ENCODE results near the gene NDRG4.

NDRG4 gene

DNA sequence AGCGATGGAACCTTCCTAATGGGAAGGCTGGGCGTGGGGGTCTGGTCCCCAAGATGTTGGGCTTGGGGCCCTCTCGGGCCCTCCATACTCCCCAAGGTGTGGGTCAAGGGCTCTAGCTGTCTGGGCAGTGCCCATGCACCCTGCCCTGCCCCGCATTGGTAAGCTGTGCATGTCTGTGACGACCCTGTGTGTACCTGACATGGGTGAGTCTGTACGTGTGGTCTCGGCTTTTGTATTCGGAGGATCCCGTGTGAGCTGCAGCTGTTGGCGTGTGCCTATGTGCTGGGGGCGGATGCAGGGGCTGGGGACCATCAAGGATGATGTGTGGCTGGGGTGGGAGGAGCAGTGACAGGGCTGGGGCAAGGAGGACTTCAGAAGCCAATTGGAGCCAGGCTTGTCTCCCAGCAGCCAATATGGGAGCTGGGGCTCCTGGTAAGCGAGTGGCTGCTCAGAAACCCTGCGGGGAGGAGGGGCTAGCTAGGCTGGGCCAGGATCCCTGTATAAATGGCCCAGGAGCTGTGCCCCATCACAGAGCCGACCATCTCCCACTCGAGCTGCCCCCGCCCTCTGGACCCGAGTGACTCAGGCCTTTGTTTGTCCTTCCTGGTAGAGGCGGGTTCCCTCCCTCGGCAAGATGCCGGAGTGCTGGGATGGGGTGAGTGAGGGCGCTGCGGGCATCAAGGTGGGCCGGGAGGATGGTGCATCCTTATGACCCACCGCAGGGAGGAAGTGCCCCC is at the start of gene NDRG4:
Gene NDRG4, plus strand, starts transcription at position 529 of the 737 bp plus-strand sequence. Its CDS starts 106 bp downstream, at position 635.
- Mint-ChIP-seq H3K4me3 (peak within 1 kb of the TSS; percentile 62), H3K9me3 (ENCODE audit: low read depth) (no peaks in the 10 kb centered on the region), H3K4me1 (ENCODE audit: low read depth) (peaks cover 11% of the 10 kb centered on the region), H3K27me3 (peaks cover 2% of the 10 kb centered on the region), H3K36me3 (no peaks in the 10 kb centered on the region), H3K27ac (no peak within 1 kb of the TSS)

- no peaks in the 10 kb centered on the region for H3K36me3 Mint-ChIP-seq
- H3K4me3 Mint-ChIP-seq, result no peak overlapping the region
- no peak overlapping the region for H3K27ac Mint-ChIP-seq
- no peaks in the 10 kb centered on the region for H3K4me1 Mint-ChIP-seq (ENCODE audit: low read depth)
- H3K27me3 Mint-ChIP-seq, result peaks cover 8% of the 10 kb centered on the region
- no peaks in the 10 kb centered on the region for H3K9me3 Mint-ChIP-seq (ENCODE audit: low read depth)
Measured at GRCh38 chr16:58450590-58450989, 49.4 kb upstream of the NDRG4 start.

- Mint-ChIP-seq H3K27me3 (peaks cover 8% of the 10 kb centered on the region), H3K9me3 (ENCODE audit: low read depth) (no peaks in the 10 kb centered on the region), H3K36me3 (no peaks in the 10 kb centered on the region), H3K4me1 (ENCODE audit: low read depth) (no peaks in the 10 kb centered on the region), H3K27ac (no peak overlapping the region), H3K4me3 (no peak overlapping the region)
Measured at GRCh38 chr16:58451265-58451689, 48.7 kb upstream of the NDRG4 start.

DNA sequence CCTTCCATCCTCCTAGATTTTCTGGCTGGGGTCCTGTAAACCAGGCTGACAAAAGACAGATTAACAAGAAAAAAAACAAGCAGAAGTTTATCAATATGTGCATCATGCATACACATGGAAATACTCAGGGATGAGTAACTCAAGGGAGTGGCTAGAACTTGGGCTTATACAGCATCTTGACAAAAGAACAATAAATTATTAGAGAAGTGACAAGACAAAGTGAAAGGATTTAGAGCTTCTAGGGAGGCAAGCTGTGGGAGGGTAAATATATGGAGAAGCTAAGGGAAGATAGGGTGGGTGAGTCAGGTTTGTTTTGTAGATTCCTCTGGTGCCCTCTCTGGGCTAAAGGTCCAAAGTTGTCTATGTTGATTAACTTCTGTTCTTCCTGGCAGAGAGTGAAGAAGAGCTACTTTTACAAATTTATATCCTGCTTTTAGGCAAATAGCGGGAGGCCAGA is 48.0 kb upstream of the NDRG4 start:
- H3K27me3 Mint-ChIP-seq, result peaks cover 8% of the 10 kb centered on the region
- H3K4me3 Mint-ChIP-seq, result no peak overlapping the region
- H3K27ac Mint-ChIP-seq, result no peak overlapping the region
- no peaks in the 10 kb centered on the region for H3K4me1 Mint-ChIP-seq (ENCODE audit: low read depth)
- H3K36me3 Mint-ChIP-seq, result no peaks in the 10 kb centered on the region
- no peaks in the 10 kb centered on the region for H3K9me3 Mint-ChIP-seq (ENCODE audit: low read depth)

GRCh38 chr16:58452640-58453039 is 47.3 kb upstream of the NDRG4 start:
- Mint-ChIP-seq H3K9me3 (ENCODE audit: low read depth) (no peaks in the 10 kb centered on the region), H3K27me3 (peaks cover 7% of the 10 kb centered on the region), H3K36me3 (no peaks in the 10 kb centered on the region), H3K4me3 (no peak overlapping the region), H3K27ac (no peak overlapping the region), H3K4me1 (ENCODE audit: low read depth) (no peaks in the 10 kb centered on the region)

GRCh38 chr16:58454178-58454577 is 45.8 kb upstream of the NDRG4 start:
- H3K9me3 Mint-ChIP-seq (ENCODE audit: low read depth), result no peaks in the 10 kb centered on the region
- H3K4me1 Mint-ChIP-seq (ENCODE audit: low read depth), result peaks cover 3% of the 10 kb centered on the region
- no peak overlapping the region for H3K27ac Mint-ChIP-seq
- peaks cover 8% of the 10 kb centered on the region for H3K27me3 Mint-ChIP-seq
- H3K4me3 Mint-ChIP-seq, result no peak overlapping the region
- H3K36me3 Mint-ChIP-seq, result no peaks in the 10 kb centered on the region

DNA sequence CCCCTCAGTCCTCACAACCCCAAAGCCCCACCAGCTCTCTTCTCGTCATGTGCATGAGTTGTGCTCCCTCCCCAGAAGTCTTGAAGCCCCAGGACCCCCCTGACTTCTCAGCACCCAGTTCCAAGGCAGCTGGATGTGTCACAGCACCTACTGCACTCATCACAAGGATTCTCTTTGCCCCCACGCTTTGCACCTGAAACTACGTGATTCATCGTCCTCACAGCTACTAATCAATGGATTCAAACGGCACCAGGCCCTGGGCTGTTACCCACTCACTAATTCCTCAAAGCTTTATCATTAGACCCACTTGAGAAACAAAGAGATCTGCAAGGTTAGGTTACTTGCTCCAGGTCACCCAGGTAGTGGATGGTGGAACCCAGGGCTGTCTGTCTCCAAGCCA is 45.1 kb upstream of the NDRG4 start:
- Mint-ChIP-seq H3K27me3 (peaks cover 8% of the 10 kb centered on the region), H3K4me3 (no peak overlapping the region), H3K36me3 (no peaks in the 10 kb centered on the region), H3K9me3 (ENCODE audit: low read depth) (no peaks in the 10 kb centered on the region), H3K4me1 (ENCODE audit: low read depth) (peaks cover 9% of the 10 kb centered on the region), H3K27ac (no peak overlapping the region)

- Mint-ChIP-seq H3K4me3 (no peak overlapping the region), H3K36me3 (no peaks in the 10 kb centered on the region), H3K9me3 (ENCODE audit: low read depth) (no peaks in the 10 kb centered on the region), H3K27ac (no peak overlapping the region), H3K27me3 (peaks cover 8% of the 10 kb centered on the region), H3K4me1 (ENCODE audit: low read depth) (peaks cover 9% of the 10 kb centered on the region)
Measured at GRCh38 chr16:58455750-58456149, 44.2 kb upstream of the NDRG4 start.

- Mint-ChIP-seq H3K4me3 (no peak overlapping the region), H3K27me3 (peaks cover 7% of the 10 kb centered on the region), H3K27ac (no peak overlapping the region), H3K9me3 (ENCODE audit: low read depth) (no peaks in the 10 kb centered on the region), H3K36me3 (no peaks in the 10 kb centered on the region), H3K4me1 (ENCODE audit: low read depth) (peaks cover 9% of the 10 kb centered on the region)
Measured at GRCh38 chr16:58456193-58456592, 43.8 kb upstream of the NDRG4 start.

DNA sequence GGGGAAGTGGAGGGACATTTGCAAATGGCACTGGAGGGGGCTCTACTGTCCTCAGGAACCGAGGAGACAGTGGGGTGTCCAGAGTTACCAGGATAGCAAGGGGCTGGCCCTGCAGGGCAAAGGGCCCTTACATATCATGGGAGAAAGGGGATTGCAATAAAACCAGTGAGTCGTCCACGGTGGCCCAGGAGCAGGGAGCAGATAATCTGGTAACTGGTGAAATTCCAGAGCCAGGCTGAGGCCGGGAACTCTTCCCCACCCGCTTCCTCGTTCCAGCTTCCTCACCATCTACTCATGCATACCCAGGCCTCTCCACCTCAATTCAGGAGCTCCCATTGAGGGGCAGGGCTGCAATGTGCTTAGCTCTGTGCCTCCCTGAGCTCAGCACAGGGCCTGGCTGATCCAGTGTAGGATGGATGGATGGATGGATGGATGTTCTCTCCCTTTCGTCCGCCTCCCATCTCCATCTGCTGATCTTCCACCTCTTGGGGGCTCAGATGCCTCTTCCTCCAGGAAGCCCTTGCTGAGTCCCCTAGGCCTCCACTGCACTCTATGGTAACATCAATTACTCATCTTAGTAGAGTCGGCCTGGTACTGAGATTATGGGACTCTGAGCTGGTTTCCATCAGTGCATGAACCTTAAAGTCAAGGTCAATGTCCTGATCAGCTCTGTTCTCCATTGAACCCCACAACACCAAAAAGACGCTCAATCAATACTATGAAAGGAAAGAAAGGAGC is 41.2 kb upstream of the NDRG4 start:
- H3K36me3 Mint-ChIP-seq, result no peaks in the 10 kb centered on the region
- no peaks in the 10 kb centered on the region for H3K9me3 Mint-ChIP-seq (ENCODE audit: low read depth)
- peaks cover 9% of the 10 kb centered on the region for H3K4me1 Mint-ChIP-seq (ENCODE audit: low read depth)
- H3K27me3 Mint-ChIP-seq, result peaks cover 14% of the 10 kb centered on the region
- H3K27ac Mint-ChIP-seq, result peak overlapping the region; percentile 16
- H3K4me3 Mint-ChIP-seq, result no peak overlapping the region

DNA sequence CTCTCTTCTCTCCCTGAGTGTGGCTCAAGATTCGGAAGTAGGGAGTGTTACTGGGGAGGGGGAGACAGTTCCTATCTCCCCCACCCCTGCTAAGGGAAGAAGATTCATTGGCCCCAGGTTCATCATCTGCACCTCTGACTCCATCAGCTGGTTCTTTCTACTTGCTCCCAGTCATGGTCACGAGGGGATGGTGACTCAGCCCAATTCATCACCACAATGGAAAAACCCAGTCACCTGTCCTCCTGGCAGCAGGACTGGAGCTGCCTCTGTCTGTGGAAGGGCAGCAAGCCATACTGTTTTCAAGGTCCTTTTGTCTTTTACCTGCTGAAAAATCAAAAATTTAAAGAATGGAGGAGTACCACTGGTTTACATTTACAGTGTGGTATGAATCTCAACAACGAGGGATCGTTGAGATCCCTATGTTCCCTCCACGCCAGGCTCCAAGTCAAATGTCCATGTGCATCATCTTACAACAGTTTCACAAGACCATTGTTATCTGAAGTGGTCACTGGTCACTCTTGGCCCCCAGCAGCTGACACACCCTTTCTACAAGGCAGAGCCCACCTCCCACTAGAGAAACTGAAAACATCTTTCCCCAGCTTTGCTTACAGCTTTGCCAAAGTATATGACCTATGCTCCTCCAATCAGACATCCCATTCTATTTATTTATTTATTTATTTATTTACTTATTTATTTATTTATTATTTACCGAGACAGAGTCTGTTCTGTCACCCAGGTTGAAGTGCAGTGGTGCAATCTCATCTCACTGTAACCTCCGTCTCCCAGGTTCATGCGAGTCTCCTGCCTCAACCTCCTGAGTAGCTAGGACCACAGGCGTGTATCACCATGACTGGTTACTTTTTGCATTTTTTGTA is 40.4 kb upstream of the NDRG4 start:
- peaks cover 10% of the 10 kb centered on the region for H3K27me3 Mint-ChIP-seq
- no peaks in the 10 kb centered on the region for H3K9me3 Mint-ChIP-seq (ENCODE audit: low read depth)
- H3K36me3 Mint-ChIP-seq, result no peaks in the 10 kb centered on the region
- no peak overlapping the region for H3K4me3 Mint-ChIP-seq
- H3K4me1 Mint-ChIP-seq (ENCODE audit: low read depth), result peaks cover 9% of the 10 kb centered on the region
- peak overlapping the region; percentile 16 for H3K27ac Mint-ChIP-seq

DNA sequence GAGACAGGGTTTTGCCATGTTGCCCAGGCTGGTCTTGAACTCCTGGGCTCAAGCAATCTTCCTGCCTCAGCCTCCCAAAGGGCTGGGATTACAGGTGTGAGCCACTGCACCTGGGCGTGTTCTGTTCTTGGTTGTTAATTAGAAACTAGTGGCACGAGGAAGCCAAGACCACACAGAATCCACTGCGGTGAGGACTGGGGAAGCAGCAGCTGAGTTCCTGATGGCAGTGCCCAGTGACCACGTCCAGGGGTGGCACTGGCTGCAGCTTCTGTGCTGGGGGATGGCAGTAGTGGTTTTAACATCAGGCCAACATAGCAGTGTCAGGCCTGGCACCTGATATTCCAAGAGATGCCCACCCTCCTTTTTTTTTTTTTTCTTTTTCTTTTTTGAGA is 39.7 kb upstream of the NDRG4 start:
- Mint-ChIP-seq H3K9me3 (ENCODE audit: low read depth) (no peaks in the 10 kb centered on the region), H3K27me3 (peaks cover 16% of the 10 kb centered on the region), H3K27ac (no peak overlapping the region), H3K4me3 (no peak overlapping the region), H3K4me1 (ENCODE audit: low read depth) (peaks cover 13% of the 10 kb centered on the region), H3K36me3 (no peaks in the 10 kb centered on the region)

DNA sequence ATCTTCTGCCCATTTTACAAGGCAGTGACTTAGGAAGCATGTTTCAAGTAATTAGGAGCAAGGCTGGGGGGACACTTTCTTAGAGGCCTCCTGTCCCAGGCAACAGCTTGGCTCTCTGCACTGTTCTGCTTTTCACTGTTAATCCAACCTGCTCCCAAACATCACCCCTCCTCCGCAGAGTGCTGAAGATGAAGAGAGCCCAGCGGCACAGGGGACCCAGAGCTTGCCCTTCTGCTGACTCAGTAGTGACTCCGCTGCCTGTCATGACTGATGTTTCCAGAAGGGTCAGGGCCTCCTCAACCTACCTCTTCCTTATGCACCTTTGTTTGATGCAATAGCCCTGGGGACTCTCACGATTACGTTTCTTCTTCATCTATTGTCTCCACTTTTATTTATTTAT is 38.9 kb upstream of the NDRG4 start:
- no peaks in the 10 kb centered on the region for H3K9me3 Mint-ChIP-seq (ENCODE audit: low read depth)
- peaks cover 13% of the 10 kb centered on the region for H3K4me1 Mint-ChIP-seq (ENCODE audit: low read depth)
- H3K36me3 Mint-ChIP-seq, result no peaks in the 10 kb centered on the region
- H3K27ac Mint-ChIP-seq, result no peak overlapping the region
- H3K27me3 Mint-ChIP-seq, result peaks cover 17% of the 10 kb centered on the region
- H3K4me3 Mint-ChIP-seq, result no peak overlapping the region

GRCh38 chr16:58461640-58462039 is 38.3 kb upstream of the NDRG4 start:
- H3K27me3 Mint-ChIP-seq, result peaks cover 22% of the 10 kb centered on the region
- H3K36me3 Mint-ChIP-seq, result no peaks in the 10 kb centered on the region
- H3K27ac Mint-ChIP-seq, result no peak overlapping the region
- no peak overlapping the region for H3K4me3 Mint-ChIP-seq
- peaks cover 13% of the 10 kb centered on the region for H3K4me1 Mint-ChIP-seq (ENCODE audit: low read depth)
- H3K9me3 Mint-ChIP-seq (ENCODE audit: low read depth), result no peaks in the 10 kb centered on the region

- H3K9me3 Mint-ChIP-seq (ENCODE audit: low read depth), result no peaks in the 10 kb centered on the region
- H3K27me3 Mint-ChIP-seq, result peaks cover 24% of the 10 kb centered on the region
- H3K4me1 Mint-ChIP-seq (ENCODE audit: low read depth), result peaks cover 13% of the 10 kb centered on the region
- H3K27ac Mint-ChIP-seq, result no peak overlapping the region
- peak overlapping the region; percentile 72 for H3K4me3 Mint-ChIP-seq
- no peaks in the 10 kb centered on the region for H3K36me3 Mint-ChIP-seq
Measured at GRCh38 chr16:58462089-58462488, 37.9 kb upstream of the NDRG4 start.
